Memory B cell (primary cell): ENCODE measurements around the gene DDX53.

Experiments used
- ATAC-seq: fragments of 150-1000 bp; cut with Tn5 transposase; 2 replicates; pipeline ENCODE4 v1.10.0; 2021; ENCODE audit warnings: low read depth, mild to moderate bottlenecking, moderate library complexity
- DNase-seq, 2 donors: peaks; one replicate each; pipeline ENCODE4 v3.0.0; 2022; ENCODE audit warnings: low spot score in 2 of 2
- H3K27ac Mint-ChIP-seq: one replicate; pipeline ENCODE4 v1.8.0; 2022; ENCODE audit warnings: mild to moderate bottlenecking, moderate library complexity, mixed read lengths
- H3K27me3 Mint-ChIP-seq: one replicate; pipeline ENCODE4 v1.8.0; 2022; ENCODE audit warnings: mixed read lengths
- H3K36me3 Mint-ChIP-seq: one replicate; pipeline ENCODE4 v1.8.0; 2022; ENCODE audit warnings: mild to moderate bottlenecking, mixed read lengths
- H3K4me1 Mint-ChIP-seq: one replicate; pipeline ENCODE4 v1.8.0; 2022; ENCODE audit warnings: mixed read lengths
- H3K4me3 Mint-ChIP-seq: one replicate; pipeline ENCODE4 v1.8.0; 2022; ENCODE audit warnings: mild to moderate bottlenecking, moderate library complexity, mixed read lengths
- H3K9me3 Mint-ChIP-seq: one replicate; pipeline ENCODE4 v1.8.0; 2022; ENCODE audit warnings: mixed read lengths

Gene DDX53

DNA sequence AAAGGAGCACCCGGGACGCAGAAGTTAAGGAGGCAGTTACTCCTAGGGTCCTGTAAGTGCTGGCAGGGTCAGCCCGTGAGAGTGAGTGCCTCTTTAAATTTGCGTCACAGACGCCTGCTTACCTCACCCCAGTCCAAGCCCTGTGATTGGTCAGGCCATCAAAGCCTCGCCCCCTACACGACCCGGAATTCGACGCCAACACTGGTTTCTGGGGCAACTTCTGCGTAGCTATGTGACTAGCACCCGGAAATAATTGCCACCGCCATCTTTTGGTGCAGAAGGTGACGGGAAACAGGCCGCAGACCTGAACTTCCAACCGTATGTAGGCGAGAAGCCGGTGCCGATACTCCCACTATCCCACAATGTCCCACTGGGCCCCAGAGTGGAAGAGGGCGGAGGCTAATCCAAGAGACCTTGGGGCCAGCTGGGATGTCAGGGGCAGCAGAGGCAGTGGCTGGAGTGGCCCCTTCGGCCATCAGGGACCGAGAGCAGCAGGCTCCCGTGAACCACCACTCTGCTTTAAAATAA lies at the start of gene DDX53:
TSS of gene DDX53 (plus strand) at position 265 of the 528 bp plus-strand sequence. CDS start at position 363, 98 bp downstream.
- Mint-ChIP-seq H3K4me1 (no peaks in the 10 kb centered on the region), H3K27me3 (no peaks in the 10 kb centered on the region), H3K27ac (no peak within 1 kb of the TSS), H3K9me3 (no peaks in the 10 kb centered on the region), H3K36me3 (no peaks in the 10 kb centered on the region), H3K4me3 (no peak within 1 kb of the TSS)
- DNase-seq (no peak), ATAC-seq (no peak)

DNA sequence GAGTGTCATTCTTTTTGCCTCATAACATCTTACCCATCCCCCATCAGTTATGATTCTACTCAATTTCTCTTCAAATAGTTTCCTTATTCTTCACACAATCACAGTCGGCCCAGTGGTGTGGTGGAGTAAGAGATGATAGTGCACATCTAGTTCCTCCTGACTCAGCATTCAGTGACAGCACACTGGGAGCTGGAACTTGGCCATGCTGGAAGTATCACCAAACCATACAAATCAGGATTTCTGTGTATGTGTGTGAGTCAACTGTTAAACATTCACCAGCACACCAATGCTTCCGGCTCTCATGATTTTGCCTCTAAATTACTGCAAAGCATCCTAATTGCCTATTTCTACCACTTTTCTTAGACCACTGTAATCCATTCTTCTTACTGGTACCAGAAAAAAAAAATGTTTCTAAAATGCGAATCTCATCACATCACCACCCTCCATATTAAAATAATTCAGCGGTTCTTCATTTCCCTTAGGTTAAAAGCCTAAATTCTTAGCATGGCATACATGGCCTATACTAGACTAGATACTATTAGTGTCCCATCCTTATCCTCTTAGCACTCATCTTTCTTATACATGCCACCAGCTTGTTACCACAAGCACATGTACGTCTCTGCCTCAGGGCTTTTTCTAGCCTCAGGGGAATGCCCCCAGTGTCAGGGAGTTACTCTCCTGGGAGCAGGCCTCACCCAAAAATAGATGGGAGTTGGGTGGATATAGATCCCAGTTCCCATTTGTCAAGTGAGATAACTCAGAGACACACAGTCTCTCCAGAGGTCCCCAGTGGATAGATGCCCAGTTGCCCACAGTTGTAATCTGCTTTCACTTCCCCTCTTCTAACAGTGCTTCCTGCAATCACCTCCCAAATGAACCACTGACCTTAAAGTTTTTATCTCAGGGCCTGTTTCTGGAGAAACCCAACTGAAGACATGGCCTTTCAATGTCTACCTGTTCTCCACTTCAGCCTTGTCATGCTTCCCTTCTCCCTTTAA lies 49.2 kb upstream of the DDX53 start:
- H3K4me1 Mint-ChIP-seq = no peaks in the 10 kb centered on the region
- no peak overlapping the region for H3K4me3 Mint-ChIP-seq
- no peak for DNase-seq
- no peak overlapping the region for H3K27ac Mint-ChIP-seq
- no peaks in the 10 kb centered on the region for H3K9me3 Mint-ChIP-seq
- no peaks in the 10 kb centered on the region for H3K27me3 Mint-ChIP-seq
- H3K36me3 Mint-ChIP-seq = no peaks in the 10 kb centered on the region
- no peak for ATAC-seq

DNA sequence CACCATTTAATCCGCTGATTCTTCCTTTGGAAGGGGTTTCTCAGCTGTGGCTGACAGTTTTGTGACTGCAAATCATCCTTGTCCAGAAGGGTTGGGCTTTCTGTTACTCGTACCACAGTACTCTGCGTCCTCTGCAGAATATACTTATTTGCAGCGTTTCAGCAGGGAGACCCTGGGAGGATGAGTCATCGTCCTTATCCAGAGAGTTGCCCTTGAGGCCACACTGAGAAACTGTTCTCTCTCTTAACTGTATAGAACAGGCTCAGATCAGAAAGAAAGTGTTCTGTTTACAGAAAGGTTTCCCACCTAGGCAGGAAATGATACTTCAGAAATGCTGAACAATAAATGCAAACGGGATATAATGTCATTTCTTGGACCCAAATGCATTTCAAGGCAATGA lies 47.8 kb upstream of the DDX53 start:
- ATAC-seq = no peak
- Mint-ChIP-seq H3K4me3 (no peak overlapping the region), H3K9me3 (no peaks in the 10 kb centered on the region), H3K36me3 (no peaks in the 10 kb centered on the region), H3K27ac (no peak overlapping the region), H3K27me3 (no peaks in the 10 kb centered on the region), H3K4me1 (no peaks in the 10 kb centered on the region)
- DNase-seq = no peak

DNA sequence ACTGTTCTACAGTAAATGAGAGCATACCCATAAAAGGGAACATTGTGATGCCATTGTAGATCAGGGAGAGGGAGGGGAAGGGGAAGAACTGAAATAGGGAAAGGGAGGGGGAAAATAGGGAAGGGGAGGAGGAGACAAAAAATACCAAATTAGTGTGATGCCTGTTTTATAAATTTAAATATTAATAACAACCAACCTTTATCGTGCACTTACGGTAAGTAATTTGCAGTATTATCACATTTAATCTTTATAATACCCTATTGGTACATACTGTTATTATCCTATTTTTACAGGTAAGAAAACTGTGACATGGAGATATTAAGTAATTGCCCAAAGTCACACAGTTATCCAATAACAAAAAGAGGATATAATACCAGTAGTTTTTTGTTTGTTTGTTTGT lies 41.5 kb upstream of the DDX53 start:
- DNase-seq = no peak
- Mint-ChIP-seq H3K36me3 (no peaks in the 10 kb centered on the region), H3K4me1 (no peaks in the 10 kb centered on the region), H3K27me3 (peaks cover 1% of the 10 kb centered on the region), H3K27ac (no peak overlapping the region), H3K4me3 (no peak overlapping the region), H3K9me3 (no peaks in the 10 kb centered on the region)
- ATAC-seq = no peak

DNA sequence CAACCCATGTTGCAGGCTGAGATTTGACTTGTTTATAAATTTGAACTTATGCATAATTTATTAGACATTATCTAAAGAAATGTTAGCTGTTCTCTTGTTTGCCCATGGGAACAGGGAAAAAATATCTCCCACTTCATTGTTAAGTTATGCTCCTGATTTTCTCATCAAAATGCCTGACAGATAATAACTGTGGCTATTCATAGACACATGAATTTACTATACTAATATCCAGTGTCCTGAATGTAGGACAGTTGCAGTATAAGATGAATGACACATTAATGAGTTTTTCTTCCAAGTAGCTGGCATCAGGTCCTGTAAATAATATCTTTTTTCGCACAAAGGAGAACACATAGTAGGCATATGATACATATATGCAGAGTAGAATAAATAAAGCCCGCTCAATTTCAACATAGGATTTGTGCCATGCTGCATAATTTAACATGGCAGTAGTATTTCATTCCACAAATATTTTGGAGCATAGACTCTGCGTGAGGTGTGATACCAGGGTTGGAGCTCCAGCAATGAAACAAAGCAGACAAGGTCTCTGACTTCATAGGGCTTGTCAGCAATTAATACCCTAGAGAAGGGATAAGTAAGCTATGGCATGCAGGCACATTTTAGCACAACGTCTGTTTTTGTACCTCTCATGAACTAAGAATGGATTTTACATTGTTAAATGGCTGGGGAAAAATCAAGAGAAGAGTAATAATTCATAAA lies 40.4 kb upstream of the DDX53 start:
- no peak for ATAC-seq
- H3K27me3 Mint-ChIP-seq = peaks cover 1% of the 10 kb centered on the region
- no peaks in the 10 kb centered on the region for H3K4me1 Mint-ChIP-seq
- no peak overlapping the region for H3K4me3 Mint-ChIP-seq
- no peak for DNase-seq
- H3K9me3 Mint-ChIP-seq = no peaks in the 10 kb centered on the region
- no peak overlapping the region for H3K27ac Mint-ChIP-seq
- no peaks in the 10 kb centered on the region for H3K36me3 Mint-ChIP-seq

DNA sequence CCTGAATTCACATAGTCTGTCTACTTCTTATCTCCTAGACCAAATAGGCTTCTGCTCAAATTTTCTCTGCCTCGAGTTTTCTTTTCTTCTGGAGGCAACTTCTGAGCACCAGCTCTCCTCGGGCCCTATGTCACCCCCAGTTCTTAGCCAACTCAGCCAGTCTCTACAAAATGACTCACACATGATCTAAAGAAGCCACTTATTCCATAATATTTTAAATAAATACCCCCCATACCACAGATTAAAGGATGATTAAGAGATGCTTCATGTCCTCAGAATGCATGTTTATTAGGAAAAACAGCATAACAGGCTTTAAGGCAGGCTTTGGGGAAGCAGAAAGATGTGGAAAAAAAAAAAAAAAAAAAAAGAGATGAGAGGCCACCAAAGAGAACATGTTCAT lies 36.6 kb upstream of the DDX53 start:
- H3K36me3 Mint-ChIP-seq = no peaks in the 10 kb centered on the region
- DNase-seq (no peak), ATAC-seq (no peak)
- H3K27me3 Mint-ChIP-seq = peaks cover 2% of the 10 kb centered on the region
- no peaks in the 10 kb centered on the region for H3K4me1 Mint-ChIP-seq
- H3K9me3 Mint-ChIP-seq = peaks cover under 1% of the 10 kb centered on the region
- no peak overlapping the region for H3K4me3 Mint-ChIP-seq
- no peak overlapping the region for H3K27ac Mint-ChIP-seq

DNA sequence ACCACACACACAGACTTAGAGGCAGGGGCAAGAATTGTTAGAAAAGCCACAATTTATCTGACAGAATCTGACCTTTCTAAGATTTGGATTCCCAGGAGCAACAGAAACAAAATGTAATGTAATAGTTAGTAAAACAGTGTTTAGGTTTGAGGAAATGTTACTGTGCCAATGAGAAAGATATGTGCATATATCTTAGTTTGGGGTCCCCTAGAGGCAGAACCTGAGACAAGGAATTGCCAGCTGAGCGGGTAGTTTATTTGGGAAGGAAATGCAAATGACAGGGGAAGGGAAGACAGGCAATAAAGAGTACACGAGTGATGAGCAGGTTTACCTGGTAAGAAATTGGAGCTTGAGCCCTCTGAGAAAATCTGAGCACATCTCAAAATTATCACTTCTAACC lies 31.3 kb upstream of the DDX53 start:
- no peak overlapping the region for H3K27ac Mint-ChIP-seq
- no peaks in the 10 kb centered on the region for H3K36me3 Mint-ChIP-seq
- H3K9me3 Mint-ChIP-seq = peaks cover 4% of the 10 kb centered on the region
- H3K4me3 Mint-ChIP-seq = no peak overlapping the region
- H3K4me1 Mint-ChIP-seq = no peaks in the 10 kb centered on the region
- DNase-seq = no peak
- ATAC-seq = no peak
- peaks cover 2% of the 10 kb centered on the region for H3K27me3 Mint-ChIP-seq

DNA sequence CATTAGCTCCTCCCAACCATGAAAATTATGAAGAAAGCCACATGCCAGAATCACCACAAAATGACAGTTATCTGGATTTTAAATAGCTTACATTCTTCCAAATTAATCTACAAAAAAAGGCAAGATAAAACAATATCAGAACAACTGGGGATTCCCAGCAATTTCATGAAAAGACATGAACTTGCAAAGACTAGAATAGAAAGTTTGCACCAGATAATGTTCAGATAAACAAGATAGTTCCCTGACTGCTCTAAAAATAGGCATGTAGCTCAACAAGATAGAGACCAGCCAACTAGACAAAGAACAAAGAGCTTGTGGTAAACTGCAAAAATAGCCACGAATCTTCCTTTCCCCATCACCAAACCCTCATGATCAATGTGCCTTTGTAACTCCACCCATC lies 30.3 kb upstream of the DDX53 start:
- DNase-seq = no peak
- no peak overlapping the region for H3K27ac Mint-ChIP-seq
- H3K9me3 Mint-ChIP-seq = peaks cover 4% of the 10 kb centered on the region
- no peaks in the 10 kb centered on the region for H3K4me1 Mint-ChIP-seq
- no peaks in the 10 kb centered on the region for H3K36me3 Mint-ChIP-seq
- H3K27me3 Mint-ChIP-seq = peaks cover 2% of the 10 kb centered on the region
- no peak for ATAC-seq
- H3K4me3 Mint-ChIP-seq = no peak overlapping the region

DNA sequence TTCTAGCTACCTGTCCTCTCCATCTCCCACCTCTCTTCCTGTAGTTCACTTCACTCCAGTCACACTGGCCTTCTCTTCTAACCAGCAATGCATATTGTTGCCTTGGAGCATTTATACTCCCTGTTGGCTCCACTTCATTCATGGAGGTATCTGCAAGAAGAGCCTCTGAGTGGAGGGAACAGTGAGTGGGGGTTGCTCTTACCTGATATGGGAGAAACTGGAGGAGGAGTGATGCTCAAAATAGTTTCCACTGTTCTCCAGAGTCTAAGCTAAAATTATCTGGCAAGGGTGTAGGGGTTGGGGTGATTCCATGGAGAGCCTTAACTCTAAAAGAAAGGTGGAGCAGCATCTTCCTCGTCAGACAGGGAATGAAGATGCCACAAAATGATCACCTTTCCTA lies 28.9 kb upstream of the DDX53 start:
- H3K36me3 Mint-ChIP-seq = no peaks in the 10 kb centered on the region
- no peak for DNase-seq
- peaks cover 2% of the 10 kb centered on the region for H3K27me3 Mint-ChIP-seq
- no peak overlapping the region for H3K27ac Mint-ChIP-seq
- peaks cover 4% of the 10 kb centered on the region for H3K9me3 Mint-ChIP-seq
- no peaks in the 10 kb centered on the region for H3K4me1 Mint-ChIP-seq
- ATAC-seq = no peak
- H3K4me3 Mint-ChIP-seq = no peak overlapping the region

DNA sequence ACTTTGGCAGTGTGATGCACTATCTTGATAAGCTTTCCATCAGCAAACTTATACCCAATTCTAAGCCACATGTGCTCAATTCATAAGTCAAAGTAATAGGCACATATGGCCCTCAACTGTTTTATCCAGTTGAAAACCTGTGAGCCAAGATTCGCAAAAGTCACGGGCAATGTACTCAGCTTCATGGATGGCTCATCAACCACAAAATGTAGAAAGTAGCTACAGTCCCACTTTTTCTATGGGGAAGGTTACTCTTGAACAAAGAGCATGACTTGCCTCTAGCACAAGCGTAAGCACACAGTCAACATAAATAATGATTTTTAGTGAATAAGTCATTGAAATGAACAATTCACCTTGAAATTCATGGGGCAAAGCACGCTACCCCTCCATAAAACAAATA lies 25.1 kb upstream of the DDX53 start:
- DNase-seq = no peak
- ATAC-seq = no peak
- no peaks in the 10 kb centered on the region for H3K27me3 Mint-ChIP-seq
- peaks cover 2% of the 10 kb centered on the region for H3K9me3 Mint-ChIP-seq
- H3K27ac Mint-ChIP-seq = no peak overlapping the region
- H3K4me3 Mint-ChIP-seq = no peak overlapping the region
- H3K36me3 Mint-ChIP-seq = no peaks in the 10 kb centered on the region
- no peaks in the 10 kb centered on the region for H3K4me1 Mint-ChIP-seq

DNA sequence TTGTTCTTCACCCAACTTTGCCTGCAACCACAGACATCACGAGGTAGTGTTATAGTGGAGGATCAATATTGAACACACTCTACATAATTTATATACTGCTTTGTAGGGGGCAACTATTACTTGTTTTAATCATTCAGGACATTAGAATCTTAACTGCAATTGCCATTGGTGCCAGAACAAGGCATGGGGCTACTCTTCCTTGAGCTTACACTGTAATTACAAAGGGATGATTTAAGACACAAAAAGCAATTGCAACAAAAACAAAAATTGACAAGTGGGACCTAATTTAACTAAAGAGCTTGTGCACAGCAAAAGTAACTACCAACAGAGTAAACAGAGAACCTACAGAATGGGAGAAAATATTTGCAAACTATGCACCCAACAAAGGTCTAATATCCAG lies 24.0 kb upstream of the DDX53 start:
- no peak overlapping the region for H3K4me3 Mint-ChIP-seq
- H3K27me3 Mint-ChIP-seq = no peaks in the 10 kb centered on the region
- DNase-seq (no peak), ATAC-seq (no peak)
- no peaks in the 10 kb centered on the region for H3K9me3 Mint-ChIP-seq
- no peak overlapping the region for H3K27ac Mint-ChIP-seq
- no peaks in the 10 kb centered on the region for H3K4me1 Mint-ChIP-seq
- no peaks in the 10 kb centered on the region for H3K36me3 Mint-ChIP-seq

DNA sequence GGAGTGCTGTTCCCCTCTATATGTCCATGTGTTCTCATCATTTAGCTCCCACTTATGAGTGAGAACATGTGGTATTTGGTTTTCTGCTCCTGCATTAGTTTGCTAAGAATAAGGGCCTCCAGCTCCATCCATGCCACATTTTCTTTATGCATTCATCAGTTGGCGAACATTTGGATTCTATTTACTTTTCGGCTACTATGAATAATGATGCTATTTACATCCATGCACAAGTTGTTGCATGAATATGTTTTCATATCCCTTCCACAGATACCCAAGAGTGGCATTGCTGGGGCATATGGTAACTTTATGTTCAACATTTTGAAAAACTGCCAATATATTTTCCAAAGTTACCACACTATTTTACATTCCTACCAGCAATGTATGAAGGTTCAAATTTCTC lies 13.8 kb upstream of the DDX53 start:
- no peaks in the 10 kb centered on the region for H3K4me1 Mint-ChIP-seq
- no peak overlapping the region for H3K27ac Mint-ChIP-seq
- ATAC-seq (no peak), DNase-seq (no peak)
- H3K9me3 Mint-ChIP-seq = no peaks in the 10 kb centered on the region
- H3K36me3 Mint-ChIP-seq = no peaks in the 10 kb centered on the region
- H3K4me3 Mint-ChIP-seq = no peak overlapping the region
- H3K27me3 Mint-ChIP-seq = no peaks in the 10 kb centered on the region

DNA sequence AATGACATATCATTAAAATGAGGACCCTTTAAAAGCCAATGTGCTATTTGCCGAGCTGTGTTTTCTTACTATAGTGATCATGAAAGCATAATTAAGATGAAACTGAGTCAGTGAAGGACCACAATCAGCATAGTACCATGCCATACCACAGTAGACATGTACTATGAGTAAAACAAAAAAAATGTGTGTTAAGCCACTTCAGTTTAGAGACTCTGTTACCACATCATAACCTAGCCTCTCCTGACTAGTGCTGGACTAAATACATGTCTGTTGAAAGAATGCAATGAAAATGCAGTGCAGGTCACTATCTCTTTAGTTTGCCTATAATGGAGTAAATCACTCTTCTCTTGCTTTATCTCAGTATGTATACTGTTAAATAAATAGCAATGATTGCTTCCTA lies 12.3 kb upstream of the DDX53 start:
- ATAC-seq = no peak
- H3K4me1 Mint-ChIP-seq = no peaks in the 10 kb centered on the region
- no peaks in the 10 kb centered on the region for H3K36me3 Mint-ChIP-seq
- H3K27ac Mint-ChIP-seq = no peak overlapping the region
- no peak for DNase-seq
- H3K4me3 Mint-ChIP-seq = no peak overlapping the region
- H3K27me3 Mint-ChIP-seq = no peaks in the 10 kb centered on the region
- H3K9me3 Mint-ChIP-seq = no peaks in the 10 kb centered on the region

DNA sequence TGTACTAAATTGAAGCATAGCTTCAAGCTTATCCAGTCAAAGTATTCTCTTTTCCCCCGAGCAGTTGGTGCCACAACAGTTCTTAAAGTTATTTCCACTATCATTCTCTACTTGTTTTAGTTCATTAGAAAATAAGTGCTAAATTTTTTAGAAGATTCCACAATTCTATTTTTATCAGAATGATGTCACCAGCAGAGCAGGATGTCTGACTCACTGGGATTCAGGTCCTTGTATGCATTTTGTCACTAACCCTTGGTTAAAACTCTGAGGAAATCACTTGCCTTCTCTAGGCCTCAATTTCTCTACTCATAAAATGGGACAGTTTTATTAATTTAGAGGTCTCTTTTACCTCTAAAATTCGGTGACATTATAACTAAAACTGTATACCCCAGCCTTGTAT lies 3.4 kb downstream of the DDX53 start:
- ATAC-seq = no peak
- H3K9me3 Mint-ChIP-seq = no peaks in the 10 kb centered on the region
- DNase-seq = no peak
- no peak overlapping the region for H3K4me3 Mint-ChIP-seq
- H3K36me3 Mint-ChIP-seq = no peaks in the 10 kb centered on the region
- no peaks in the 10 kb centered on the region for H3K4me1 Mint-ChIP-seq
- no peaks in the 10 kb centered on the region for H3K27me3 Mint-ChIP-seq
- no peak overlapping the region for H3K27ac Mint-ChIP-seq
